LHCN-M2 (cell line): ENCODE data around the gene FAM217B. TPM values are rescaled to one million over a fixed set of nuclear protein-coding genes. Genes with fewer than 3 reads are reported as not detected.

ENCODE experiments used
- DNase-seq: peaks from one replicate; pipeline ENCODE4 v3.0.0-alpha.2; 2012; ENCODE audit warnings: low read depth
- polyA plus RNA-seq: library from polyadenylated mRNA; unstranded; fragments of >200 nt; gene quantifications from one replicate; pipeline ENCODE4 v1.2.1, GENCODE V29; 2012; ENCODE audit warnings: missing spikeins
- total RNA-seq: library from RNA; depleted of rRNA; stranded (reverse); fragments of >200 nt; gene quantifications from 2 replicates; pipeline ENCODE4 v1.2.3, GENCODE V29; 2014; rRNA removed

FAM217B gene, protein sequence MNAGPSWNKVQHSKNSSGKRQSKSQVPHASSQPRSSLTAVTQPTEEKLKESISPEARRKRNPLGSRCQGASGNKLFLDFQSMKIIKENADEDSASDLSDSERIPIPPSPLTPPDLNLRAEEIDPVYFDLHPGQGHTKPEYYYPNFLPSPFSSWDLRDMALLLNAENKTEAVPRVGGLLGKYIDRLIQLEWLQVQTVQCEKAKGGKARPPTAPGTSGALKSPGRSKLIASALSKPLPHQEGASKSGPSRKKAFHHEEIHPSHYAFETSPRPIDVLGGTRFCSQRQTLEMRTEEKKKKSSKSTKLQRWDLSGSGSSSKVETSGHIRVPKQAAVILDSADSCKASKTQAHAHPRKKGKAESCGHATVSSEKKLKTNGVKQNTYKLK
- total RNA-seq: 3.4 and 6.4 TPM in 2 replicates
- 2.2 TPM for polyA plus RNA-seq

DNA sequence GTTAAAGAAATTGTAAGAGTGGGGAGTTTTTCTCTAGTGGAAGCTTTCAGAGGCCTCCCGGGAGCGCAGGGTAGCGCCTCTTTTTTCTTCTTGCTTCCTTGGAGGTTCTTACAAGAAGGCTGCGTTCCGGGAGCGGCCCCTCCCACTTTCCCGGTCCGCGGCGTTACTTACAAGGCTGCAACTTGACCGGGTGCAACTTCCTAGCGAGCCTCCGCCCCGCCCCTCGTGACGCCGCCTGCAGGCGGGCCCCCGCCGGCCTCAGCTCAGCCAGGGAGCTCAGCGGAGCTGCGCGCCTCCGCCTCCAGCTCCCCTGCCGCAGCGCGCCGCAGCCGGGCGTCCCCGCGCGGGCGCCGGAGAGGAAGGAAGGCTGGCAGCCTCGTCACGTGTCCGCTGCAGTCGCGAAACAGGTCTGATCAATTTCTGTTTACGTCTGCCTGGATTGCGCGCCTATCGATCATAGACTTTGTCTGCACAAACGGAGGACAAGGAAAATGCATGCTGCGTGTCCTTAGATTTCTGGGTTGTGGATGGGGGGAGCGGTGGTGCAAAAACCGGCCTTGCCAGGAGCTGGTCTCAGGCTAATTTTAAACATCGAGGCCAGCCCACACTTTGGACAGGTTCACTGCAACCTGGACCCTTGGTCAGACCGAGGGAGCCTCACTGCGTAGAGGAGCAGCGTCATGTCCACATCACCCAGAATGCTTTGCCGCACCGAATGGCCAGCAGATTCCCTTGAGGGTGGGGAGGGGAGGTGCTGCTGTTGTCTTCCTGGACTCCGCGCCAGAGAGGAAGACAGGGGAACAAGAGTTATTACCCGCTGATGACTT, at the start of gene FAM217B, which contains the start of gene PPP1R3D:
FAM217B (plus strand) TSS at position 261 of the 827 bp plus-strand sequence. CDS start 3,555 bp downstream, outside the sequence.
PPP1R3D (minus strand) TSS at position 177 of the 827 bp plus-strand sequence. CDS start 374 bp downstream, outside the sequence.
- DNase-seq: peak; percentile 94

DNA sequence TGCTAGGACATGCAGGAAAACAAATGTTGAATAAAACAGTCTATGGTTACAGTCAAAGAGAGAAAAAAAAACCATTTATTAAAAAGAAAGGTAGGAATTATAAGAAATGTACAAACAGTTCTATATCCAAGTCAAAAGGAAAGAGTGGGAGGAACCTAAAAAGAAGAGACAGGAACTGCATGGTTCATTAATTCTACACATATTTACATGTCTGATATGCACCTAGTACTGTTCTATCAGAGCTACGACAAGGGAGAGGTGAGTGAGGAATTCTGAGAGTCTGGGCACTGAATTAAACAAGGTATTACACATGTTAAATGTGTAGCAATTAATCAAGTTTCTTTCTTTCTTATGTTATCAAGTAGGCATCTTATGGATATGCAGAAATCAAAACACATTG, 48.6 kb upstream of the FAM217B start:
- no peak for DNase-seq

DNA sequence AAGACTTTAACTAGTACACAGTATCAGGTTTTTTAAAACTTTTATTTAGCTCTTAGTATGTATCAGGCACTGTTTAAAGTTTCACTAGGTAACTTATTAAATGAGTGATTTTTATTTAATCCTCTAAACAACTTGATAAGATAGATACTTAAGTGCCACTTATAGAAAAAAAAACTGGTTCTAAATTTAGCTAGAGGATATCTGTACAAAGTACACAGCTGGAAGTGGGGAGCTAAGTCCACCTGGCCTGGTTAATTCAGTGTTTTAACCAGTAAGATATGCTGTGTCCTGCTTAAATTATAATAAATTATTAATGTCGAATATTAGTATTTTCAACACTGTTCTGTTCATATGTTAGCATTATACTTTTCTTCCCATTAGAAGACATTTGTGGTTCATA, 44.3 kb upstream of the FAM217B start:
- no peak for DNase-seq

DNA sequence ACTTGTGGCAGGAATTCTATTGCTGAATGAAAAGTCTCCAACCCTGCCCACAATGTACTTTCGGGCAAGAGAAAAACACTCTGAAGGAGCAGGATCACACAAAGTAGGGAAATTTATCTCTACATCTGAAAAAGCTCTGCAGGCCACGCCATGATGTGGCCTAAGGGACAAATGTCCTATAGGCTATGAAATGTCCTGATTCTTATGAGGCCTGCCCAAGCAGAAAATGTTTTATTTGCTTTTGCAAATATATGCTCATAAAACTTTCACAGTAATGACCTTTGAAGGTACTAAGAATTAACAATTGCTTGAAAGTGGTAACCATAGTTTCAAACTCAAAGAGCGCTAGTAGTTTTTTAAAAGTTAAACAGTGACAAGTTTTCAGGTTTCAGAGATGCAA, 37.7 kb upstream of the FAM217B start:
- DNase-seq: no peak

DNA sequence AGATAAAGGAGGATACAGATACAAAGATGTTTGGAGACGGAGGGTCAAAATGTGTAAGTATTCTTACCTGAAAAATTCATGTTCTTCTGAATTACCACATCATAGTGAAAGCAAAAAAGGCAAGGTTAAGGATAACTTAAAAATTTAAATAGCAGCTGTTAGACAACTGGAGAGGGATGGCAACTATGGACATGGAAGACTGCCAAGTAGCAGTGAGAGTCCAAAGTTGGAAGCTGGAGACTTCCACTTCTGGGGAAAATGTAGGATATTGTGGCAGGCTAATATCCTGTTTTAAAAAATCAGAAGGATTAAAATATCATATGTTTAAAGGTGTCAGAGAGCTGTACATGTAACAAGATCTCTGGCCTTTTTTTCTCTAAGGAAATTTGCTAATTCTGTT, 36.6 kb upstream of the FAM217B start:
- DNase-seq: peak; percentile 48

DNA sequence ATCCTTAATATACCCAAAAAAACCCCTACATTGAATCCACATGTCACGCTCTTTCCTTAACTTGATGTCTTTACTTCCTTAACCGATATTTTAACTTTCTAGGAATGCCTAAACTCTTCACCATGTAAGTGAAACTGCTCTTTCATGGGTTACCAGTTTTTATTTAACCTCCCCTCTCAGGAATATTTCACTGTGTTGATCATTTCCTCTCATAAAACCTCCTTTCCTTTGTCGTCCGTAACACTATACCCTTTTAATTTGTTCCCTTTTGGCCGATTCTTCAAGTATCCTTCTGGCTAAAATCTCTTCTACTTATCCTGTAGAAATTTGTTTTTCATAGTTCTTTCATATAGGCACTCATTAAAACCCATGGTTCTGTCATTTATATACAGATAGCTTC, 31.3 kb upstream of the FAM217B start:
- DNase-seq: no peak

DNA sequence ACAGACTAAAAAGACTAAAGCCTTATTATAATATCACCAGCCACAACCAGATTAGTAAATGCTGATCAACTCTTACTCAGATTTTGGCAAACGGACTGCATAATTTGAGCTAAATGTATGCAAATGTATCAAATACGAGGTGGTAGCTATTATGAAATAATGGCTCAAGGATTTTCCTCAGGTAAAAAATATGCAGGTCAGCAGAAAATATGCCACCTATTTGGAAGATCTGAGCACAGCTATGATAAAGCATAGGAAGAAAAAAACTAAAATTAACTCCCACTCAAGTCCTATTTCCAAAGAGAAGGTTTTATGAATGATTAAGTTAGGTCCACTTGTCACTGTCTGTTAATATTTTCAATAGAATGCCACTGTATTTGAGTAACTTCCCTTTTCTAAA, 29.1 kb upstream of the FAM217B start:
- DNase-seq: no peak

DNA sequence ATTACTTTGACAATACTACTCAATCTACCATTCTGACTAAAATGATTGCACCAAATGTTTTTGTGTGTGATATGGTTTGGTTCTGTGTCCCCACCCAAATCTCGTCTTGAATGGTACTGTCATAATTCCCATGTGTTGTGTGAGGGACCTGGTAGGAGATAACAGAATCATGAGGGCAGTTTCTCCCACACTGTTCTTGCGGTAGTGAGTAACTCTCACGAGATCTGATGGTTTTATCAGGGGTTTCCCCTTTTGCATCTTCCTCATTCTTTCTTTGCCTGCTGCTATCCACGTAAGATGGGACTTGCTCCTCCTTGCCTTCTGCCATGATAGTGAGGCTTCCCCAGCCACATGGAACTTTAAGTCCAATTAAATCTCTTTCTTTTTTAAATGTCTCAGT, 27.6 kb upstream of the FAM217B start:
- peak; percentile 16 for DNase-seq

DNA sequence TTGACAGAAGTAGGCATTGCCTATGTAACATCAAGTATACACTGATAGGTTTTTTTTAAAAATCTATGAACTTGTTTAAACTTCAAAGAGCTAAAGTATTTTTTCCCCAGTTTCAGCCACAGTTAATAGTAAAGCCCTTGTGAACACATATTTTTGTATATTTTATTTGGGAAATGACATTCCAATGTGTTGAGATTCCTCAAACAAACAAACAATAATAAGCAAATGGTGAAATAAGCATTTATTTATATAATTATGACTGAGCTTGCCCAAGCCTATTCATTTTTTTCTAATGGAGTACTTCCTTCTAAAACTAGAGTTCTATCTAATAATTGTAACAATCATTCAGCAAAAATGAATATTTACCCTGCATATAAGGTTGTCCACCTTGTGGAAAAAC, 19.2 kb upstream of the FAM217B start:
- peak; percentile 51 for DNase-seq

DNA sequence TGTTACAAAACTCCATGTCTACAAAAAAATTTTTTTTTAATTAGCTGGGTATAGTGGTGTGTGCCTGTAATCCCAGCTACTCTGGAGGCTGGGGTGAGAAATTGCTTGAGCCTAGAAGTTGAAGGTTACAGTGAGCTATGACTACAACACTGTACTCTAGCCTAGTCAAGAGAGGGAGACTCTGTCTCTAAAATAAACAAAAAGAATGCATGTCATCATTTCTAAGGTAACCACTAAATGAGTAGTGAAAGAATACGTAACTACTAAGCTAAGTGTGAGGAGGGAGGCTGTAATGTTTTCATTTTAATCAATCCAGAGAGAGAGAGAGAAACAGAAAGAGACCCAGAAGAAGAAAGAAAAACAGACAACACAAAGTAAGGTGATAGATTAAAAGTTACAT, 16.7 kb upstream of the FAM217B start:
- no peak for DNase-seq

DNA sequence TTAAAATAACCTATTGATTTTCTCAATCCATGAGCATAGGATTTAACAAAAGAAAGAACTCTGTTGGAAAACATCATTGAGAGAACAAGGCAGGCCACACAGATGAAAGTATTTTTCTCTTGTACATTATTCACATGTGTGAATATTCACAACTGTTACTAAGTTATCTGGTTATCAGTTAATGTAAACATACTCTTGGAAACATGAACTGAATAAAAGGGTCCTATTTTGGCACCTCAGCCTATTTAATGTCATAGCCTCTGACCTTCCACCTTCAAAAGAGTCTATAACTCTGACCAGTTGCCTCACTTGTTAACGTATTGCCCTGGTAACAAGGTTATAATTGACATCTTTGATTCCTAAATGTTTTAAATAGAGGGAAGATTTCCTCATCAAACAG, 14.8 kb upstream of the FAM217B start:
- no peak for DNase-seq

DNA sequence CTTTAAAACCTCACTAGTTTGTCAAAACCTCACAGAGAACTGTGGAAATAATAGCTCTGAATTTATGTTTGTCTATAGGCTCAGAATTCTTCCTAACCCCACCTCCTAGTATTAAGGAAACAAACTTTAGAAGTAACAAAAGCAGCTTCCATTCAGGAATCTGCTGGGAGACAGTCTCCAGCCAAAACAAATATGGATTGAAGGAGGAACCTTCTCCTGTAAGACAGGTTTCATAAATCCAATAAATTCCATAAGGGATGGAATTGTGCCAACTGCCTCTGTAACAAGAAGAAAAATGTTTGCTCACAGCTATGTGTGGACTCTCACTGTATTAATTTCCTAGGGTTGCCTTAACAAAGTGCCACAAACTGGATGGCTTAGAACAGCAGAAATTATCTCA, 14.3 kb upstream of the FAM217B start:
- DNase-seq: no peak

DNA sequence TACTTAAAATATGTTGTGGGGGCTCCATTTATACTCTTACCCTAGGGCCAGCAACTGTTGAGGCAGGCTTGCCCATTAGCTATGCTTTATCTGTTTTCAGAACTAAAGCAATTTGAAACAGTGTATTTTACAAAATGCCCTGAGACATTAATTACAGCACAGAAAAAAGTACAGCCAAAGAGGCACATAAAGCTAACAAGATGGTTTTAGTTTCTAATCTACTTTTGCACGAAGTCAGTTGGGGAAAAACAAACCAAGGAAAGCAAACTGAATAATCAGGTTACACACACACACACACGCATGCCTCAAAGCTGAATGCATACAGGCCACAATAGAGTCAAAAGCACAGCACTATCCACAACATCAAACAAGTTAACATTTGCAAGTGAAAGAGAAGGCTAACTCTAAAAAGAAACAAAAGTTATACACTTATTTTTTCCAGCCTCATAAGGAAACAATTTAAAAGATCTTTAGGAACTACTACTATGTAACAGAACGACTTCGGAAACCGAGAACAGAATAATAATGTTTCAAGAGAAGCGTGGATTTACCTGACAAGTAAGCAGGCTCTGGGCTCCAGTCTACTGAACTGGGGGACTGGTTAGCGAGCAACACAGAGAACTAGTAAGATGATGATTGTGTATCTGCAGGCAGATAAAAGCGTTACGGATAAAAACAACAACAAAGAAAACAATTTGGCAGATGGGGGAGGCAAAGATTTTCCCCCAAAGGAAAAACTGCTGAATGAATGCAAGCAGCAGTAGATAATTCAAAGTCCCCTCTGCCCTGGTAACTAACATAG, 8.5 kb upstream of the FAM217B start:
- no peak for DNase-seq

DNA sequence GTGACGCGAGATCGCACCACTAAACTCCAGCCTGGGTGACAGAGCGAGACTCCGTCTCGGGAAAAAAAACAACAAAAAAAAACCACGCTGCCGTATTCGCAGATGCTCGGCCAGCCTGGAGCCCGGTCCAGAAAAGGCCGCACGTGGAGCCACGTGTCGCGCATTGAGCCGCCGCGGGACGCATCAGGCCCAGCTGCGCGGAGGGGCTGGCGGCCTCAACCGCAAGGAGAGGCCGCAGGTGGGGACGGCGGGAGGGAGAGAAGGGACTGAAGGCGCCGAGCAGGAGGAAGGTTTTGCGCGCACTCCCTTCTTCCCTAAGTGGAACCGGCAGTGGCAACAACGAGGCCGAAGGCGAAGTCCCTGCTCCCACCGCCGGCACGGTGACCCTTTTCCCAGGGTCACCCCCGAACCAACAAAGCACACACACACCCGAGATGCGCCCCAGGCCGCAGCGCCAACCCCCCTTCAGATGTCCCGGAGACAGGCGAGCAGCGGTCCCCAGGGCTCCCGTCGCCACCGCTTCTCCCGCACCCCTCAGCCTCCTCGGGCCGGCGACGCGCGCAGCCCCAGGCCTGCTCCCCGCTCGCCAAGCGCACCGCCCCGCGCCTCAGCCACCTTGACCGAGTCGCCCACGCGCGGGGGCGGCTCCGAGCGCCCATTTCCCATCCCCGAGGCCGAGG, 7.4 kb upstream of the FAM217B start:
- DNase-seq: no peak

DNA sequence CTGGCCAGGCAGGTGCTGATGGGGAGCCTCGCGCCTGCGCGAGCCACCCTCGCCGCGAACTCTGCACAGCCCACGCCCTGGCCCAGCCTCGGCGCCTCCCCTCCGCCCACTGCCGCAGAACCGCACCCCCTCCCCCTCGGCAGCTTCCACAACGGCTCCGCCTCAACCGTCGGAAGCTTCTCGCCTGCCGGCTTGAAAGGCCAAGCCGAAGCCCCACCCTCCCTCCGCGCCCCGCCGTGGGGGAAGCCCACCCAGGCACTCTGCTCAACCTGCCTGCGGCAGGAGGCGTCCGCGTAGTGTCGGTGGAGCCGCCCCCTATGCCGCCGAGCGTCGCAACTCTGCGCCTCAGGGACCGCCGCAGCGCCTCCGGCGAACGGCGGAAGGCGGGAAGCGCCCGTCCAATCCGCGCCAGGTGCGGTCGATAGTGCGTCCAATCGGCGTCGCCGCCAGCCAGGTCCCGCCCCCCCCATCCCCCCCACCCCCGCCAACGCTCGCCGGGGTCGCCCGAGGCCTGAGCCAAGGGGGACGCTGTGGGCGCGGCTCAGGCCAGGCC, 6.8 kb upstream of the FAM217B start, which contains the start of gene SYCP2:
SYCP2 (minus strand) TSS at position 342 of the 553 bp plus-strand sequence. CDS start 11,224 bp downstream, outside the sequence.
- DNase-seq: no peak

DNA sequence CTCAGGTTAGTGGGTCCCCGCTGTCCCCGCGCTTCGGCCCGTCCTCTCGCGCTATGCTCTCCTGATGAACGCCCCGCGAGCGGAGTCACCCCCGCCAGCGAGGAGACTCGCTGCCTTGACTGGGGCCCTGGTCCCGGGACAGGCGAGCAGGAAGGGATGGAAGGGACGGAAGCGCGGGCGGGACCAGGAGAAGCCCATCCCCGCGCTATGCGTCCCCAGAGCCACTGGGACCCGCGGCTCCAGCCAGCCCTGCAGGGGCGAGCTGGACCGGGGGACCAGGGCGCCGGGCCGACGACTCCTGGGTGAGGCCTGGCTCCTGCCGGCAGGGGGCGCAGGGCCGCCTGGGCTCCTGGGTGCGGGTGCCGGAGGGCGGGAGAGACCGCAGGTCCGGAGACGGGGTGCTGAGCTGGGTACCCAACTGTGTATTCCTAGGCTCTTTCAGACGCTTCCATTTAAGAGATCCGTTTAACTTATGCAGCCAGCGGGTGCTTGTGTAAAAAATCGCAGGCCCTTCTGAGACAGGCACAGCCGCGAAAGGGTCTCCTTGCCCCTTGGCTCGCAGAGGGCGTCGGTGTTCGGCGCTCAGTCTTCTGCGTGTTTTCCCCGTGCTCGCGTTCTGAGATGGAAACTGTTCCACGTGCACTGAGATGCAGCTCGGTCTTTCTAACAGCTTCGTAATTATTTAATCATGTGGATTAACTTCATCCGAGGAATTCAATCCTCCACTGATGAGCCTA, 6.2 kb upstream of the FAM217B start:
- DNase-seq: peak; percentile 17

DNA sequence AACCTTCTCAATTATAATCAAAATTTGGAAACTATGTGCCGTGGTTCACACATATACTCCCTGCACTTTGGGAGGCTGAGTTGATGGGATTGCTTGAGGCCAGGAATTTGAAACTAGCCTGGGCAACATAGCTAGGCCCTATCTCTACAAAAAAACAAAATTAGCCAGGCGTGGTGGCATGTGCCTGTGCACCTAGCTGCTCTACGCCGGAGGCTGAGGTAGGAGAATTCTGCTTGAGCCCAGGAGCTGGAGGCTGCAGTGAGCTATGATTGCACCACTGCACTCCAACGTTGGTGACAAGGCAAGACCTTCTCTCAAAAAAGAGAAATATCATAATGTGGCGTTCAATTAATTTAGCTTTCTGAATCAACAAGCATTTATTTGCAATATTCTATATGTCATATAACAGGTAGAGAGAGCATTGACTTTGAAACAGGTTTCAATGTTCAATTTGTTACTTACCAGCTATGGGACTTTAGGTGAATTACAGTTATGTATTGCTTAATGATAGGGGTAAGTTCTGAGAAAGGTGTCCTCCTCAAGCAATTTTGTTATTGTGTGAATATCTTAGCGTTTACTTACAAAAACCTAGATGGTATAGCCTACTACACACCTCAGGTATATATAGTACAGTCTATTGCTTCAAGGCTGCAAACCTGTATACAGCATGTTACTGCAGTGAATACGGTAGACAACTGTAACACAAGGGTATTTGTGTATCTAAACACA, 4.6 kb upstream of the FAM217B start:
- no peak for DNase-seq

DNA sequence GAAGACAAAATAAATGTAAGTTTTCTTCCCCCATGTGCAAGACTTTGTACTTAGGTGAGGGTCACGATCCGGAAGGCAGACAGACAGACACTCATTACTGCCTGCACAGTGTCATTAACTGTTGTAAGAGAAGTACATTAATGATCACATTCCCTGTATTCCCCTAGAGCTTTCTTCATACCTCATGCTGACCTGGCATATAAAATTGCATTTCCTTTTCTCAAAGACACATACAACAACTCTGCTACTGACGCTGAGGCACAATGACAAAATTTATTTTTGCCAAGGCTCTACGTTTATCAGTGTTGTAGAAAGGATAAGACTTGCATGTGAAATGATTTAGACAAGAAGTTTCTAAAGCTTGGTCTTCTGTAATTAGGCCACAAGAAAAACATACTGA, 3.8 kb upstream of the FAM217B start:
- no peak for DNase-seq

DNA sequence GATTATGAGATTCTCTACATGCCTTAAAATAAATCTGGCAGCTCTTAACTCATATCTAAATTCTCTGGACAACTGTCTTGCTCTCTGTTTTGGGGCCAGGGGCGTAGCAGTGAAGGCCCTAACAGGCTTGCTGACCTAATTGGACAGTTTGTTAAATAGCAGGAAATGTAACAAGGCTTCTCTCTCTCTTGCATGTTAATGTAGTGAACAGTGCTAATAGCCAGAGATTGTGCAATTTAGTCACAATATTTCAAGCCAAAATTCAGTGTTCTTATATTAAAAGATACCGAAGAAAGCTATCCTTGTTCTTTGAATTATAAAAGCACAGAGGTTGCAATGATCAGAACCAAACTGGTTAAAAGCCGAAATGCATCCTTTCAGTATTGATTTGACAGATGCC, 3.0 kb upstream of the FAM217B start:
- no peak for DNase-seq
